AG10803 (cell line): ENCODE measurements around the gene PLA2G6.

Experiments used
- DNase-seq: peaks from one replicate; pipeline ENCODE4 v3.0.0; 2010; ENCODE audit warnings: low read depth
- H3K4me3 ChIP-seq: 2 replicates; pipeline ENCODE4 v1.5.1; 2011; ENCODE audit warnings: mild to moderate bottlenecking, low read length, control low read depth
- CTCF ChIP-seq: conservative IDR thresholded peaks from 2 replicates; pipeline ENCODE4 v1.5.1; 2011; ENCODE audit warnings: mild to moderate bottlenecking, low read length, control low read depth, inconsistent platforms

Gene PLA2G6

GRCh38 chr22:38223289-38223960 is 41.8 kb upstream of the PLA2G6 start:
- TF ChIP-seq CTCF, result no peak
- no peak for DNase-seq
- no peak overlapping the region for H3K4me3 ChIP-seq

DNA sequence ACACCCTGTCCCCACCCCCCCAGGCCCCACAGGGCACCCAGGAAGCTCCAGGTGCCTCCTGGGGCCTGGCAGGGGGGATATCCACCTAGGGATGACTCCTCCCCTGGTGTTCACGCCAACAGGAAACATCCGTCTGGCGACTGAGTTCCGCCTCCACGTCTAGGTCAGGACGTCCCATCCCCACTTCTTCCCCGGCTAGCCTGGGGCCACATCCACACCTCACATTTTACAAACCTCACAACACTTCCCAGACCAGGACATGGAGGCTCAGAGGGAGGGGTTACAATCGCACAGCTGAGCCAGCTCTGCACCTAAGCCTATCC is 41.1 kb upstream of the PLA2G6 start:
- no peak for TF ChIP-seq CTCF
- DNase-seq, result no peak
- H3K4me3 ChIP-seq, result no peak overlapping the region

GRCh38 chr22:38221908-38222796 is 40.5 kb upstream of the PLA2G6 start:
- TF ChIP-seq CTCF, result no peak
- no peak for DNase-seq
- no peak overlapping the region for H3K4me3 ChIP-seq

GRCh38 chr22:38221407-38221806 is 39.8 kb upstream of the PLA2G6 start:
- no peak for TF ChIP-seq CTCF
- no peak for DNase-seq
- no peak overlapping the region for H3K4me3 ChIP-seq

DNA sequence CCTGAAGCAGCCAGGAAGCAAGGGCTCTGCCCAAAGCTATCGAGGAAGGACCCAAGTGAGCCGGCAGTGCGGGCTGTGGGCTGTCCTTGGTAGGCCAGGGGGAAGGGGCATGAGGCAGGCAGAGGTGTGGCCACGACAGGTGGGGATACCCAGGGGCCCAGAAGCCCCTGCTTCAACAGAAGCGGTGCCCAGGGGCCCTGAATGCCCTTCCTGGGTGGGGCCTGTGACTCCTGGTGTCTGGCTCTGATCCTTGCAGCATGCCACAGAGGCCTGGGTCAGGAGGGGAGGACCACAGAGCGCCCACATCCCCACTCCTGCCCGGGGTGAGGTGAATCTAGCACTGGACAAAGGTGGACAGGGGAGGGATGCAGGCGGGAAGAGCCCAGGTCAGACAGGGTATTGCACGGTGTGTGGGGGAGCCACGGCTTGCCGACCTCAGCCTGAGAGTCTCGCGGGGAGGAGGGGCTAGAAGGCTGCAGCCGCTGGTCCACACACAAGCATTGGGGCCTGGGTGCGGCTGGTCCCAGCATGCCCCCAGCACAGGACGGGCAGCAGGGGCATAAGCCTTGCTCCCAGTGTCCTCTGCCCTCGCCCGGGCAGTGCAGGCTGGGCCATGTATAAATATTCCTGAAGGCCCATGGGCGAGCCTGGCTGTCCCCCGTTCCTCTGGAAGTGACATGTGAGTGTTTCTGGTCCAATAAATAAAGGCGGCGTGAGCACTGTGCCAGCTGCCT is 39.2 kb upstream of the PLA2G6 start:
- no peak overlapping the region for H3K4me3 ChIP-seq
- TF ChIP-seq CTCF, result no peak
- no peak for DNase-seq

GRCh38 chr22:38220163-38220562 is 38.5 kb upstream of the PLA2G6 start:
- H3K4me3 ChIP-seq, result no peak overlapping the region
- no peak for DNase-seq
- TF ChIP-seq CTCF, result no peak
